Stimulated activated naive CD8-positive, alpha-beta T cell treated with anti-CD3 and anti-CD28 coated beads, Interleukin-15, Interleukin-2, amounts not matched to agents 100 ng/mL and 50 ng/mL, for 24 hours (primary cell): Measurements from ENCODE around the gene MIER3.
A peak's percentile ranks its signal among the peaks of the same experiment; 100 is the strongest.
"Not testable (repeated sequence)": the region's sequence is repeated elsewhere in the genome, so short reads cannot be mapped to it uniquely, and the experiment has no call there.

Experiments used
- H3K27ac Mint-ChIP-seq: one replicate; pipeline ENCODE4 v1.8.0; 2021; ENCODE audit warnings: mild to moderate bottlenecking, mixed read lengths
- H3K27me3 Mint-ChIP-seq: one replicate; pipeline ENCODE4 v1.8.0; 2021; ENCODE audit warnings: mixed read lengths
- H3K36me3 Mint-ChIP-seq: one replicate; pipeline ENCODE4 v1.8.0; 2021; ENCODE audit warnings: low read depth, mixed read lengths
- H3K4me1 Mint-ChIP-seq: one replicate; pipeline ENCODE4 v1.8.0; 2021; ENCODE audit warnings: low read depth, mixed read lengths
- H3K4me3 Mint-ChIP-seq: one replicate; pipeline ENCODE4 v1.8.0; 2021; ENCODE audit warnings: mild to moderate bottlenecking, mixed read lengths
- H3K9me3 Mint-ChIP-seq: one replicate; pipeline ENCODE4 v1.8.0; 2021; ENCODE audit warnings: mixed read lengths

Gene MIER3, protein sequence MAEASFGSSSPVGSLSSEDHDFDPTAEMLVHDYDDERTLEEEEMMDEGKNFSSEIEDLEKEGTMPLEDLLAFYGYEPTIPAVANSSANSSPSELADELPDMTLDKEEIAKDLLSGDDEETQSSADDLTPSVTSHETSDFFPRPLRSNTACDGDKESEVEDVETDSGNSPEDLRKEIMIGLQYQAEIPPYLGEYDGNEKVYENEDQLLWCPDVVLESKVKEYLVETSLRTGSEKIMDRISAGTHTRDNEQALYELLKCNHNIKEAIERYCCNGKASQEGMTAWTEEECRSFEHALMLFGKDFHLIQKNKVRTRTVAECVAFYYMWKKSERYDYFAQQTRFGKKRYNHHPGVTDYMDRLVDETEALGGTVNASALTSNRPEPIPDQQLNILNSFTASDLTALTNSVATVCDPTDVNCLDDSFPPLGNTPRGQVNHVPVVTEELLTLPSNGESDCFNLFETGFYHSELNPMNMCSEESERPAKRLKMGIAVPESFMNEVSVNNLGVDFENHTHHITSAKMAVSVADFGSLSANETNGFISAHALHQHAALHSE

DNA sequence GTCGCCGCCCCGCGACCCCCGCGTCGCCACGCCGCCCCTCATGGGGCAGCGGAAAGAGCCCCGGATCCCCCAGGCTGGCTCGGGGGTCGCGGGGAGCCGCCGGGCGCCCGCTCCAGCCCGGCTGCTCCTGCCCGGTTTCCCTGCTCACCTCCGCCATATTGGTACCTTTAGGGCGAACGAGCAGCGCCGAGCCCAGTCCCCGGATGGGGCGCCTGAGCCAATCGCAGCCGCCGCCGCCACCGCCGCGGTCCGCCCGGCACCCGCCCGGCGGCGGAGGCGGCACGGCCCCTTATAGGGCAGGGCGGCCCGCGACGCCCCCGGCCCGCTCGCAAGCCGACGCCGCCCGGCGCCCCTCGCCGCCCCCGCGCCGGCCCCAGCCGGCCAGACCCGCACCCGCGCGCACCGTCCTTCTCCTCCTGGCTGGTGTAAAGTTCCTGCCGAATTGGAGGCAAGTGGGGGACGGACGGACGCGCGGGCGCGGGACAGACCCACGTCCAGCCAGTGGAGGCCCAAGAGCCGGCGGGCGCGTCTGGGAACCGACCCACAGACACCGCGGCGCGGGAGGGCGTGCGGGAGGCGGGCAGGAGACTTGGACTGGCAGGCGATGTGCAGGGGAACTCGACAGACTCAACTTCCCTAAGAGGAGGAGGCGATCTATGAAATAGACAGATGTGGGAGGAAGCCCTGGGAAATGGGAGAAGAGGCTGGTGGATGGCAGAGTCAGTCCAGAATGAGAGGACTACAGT is at the start of gene MIER3:
TSS of gene MIER3 (minus strand) at position 178 of the 746 bp plus-strand sequence. CDS start at position 157, 21 bp downstream.
- no peaks in the 10 kb centered on the region for H3K9me3 Mint-ChIP-seq
- peaks cover 34% of the 10 kb centered on the region for H3K27me3 Mint-ChIP-seq
- peak within 1 kb of the TSS; percentile 92 for H3K4me3 Mint-ChIP-seq
- peak within 1 kb of the TSS; percentile 78 for H3K27ac Mint-ChIP-seq
- H3K36me3 Mint-ChIP-seq: peaks cover 6% of the 10 kb centered on the region
- H3K4me1 Mint-ChIP-seq: peaks cover 32% of the 10 kb centered on the region

DNA sequence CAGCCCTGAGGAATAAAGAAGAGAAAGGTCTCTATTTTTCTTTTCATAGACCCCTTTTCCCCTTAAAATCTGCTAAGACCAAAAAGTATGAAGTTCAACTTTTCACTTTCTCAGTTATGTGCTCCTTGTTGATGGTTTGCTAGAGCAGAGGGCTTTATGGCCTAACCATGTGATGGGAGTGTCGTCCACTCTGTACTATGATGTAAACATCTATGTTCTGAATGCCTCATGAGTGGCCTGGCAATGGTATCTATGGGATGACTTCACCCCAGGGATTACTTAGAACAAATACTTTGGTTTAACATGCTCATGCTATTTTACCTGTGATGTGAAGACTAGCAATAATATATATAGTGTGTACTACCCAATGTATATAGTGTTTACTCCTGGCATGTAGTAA is 43.7 kb upstream of the MIER3 start:
- Mint-ChIP-seq H3K36me3 (no peaks in the 10 kb centered on the region), H3K4me1 (no peaks in the 10 kb centered on the region), H3K4me3 (no peak overlapping the region), H3K27ac (no peak overlapping the region), H3K9me3 (no peaks in the 10 kb centered on the region), H3K27me3 (peaks cover 7% of the 10 kb centered on the region)

DNA sequence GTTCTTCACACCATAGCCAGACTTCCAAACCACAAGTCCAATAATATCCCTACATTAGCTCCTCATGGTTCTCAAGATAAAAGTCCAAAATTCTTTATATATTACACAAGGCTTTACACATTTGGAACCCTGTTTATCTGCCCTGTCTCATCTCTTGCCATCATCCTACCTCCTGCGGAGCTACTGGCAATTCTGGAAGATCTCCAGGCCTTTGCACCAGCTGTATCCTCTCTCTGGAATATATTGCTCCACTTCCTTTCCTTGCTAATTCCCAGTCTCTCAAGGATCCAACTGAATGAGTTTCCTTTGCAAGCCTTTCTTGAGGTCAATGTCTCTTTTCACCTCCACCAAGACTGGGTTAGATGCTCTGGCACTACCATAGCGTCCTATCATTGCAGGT is 41.3 kb upstream of the MIER3 start:
- Mint-ChIP-seq H3K27me3 (peaks cover 4% of the 10 kb centered on the region), H3K4me1 (no peaks in the 10 kb centered on the region), H3K9me3 (no peaks in the 10 kb centered on the region), H3K27ac (no peak overlapping the region), H3K36me3 (no peaks in the 10 kb centered on the region), H3K4me3 (no peak overlapping the region)

DNA sequence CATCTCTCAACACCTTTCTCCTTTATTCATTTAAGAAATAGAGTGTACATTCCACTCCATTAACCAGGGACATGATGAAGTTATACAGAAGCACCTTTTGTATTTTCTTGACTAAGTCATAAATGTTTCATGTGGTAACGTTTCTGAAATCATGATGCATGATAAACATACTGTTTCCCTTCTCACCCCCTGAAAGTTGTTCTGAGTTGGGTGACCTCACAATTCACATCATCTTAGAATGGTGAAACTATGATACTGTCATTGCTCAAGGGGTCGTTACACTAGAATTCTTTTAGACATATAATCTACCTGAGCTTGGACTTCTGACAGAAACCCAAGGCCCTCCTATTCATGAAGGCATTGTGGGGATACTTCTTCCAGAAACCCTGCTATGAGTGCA is 37.8 kb upstream of the MIER3 start:
- no peaks in the 10 kb centered on the region for H3K9me3 Mint-ChIP-seq
- no peaks in the 10 kb centered on the region for H3K36me3 Mint-ChIP-seq
- H3K4me1 Mint-ChIP-seq: peaks cover 10% of the 10 kb centered on the region
- H3K27ac Mint-ChIP-seq: no peak overlapping the region
- H3K27me3 Mint-ChIP-seq: peaks cover 4% of the 10 kb centered on the region
- no peak overlapping the region for H3K4me3 Mint-ChIP-seq

DNA sequence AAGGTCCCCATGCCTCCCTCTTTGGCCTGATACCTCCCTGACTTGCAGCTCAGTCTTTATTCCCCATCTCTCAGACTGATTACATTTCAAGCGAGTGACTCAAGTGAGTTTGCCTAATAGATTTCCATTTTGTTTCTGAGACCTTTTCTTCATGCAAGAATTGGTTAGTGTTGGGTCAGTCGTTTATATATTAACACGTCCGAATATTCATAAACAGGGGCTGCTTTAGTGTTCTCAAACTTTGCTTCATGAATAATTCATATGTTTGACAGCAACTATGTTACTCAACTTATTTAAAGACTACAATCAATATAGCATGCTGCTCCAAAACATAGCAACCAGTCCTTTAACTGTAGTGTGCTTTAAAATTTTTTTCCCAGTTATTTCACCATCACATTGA is 36.6 kb upstream of the MIER3 start:
- no peaks in the 10 kb centered on the region for H3K36me3 Mint-ChIP-seq
- H3K4me3 Mint-ChIP-seq: no peak overlapping the region
- no peaks in the 10 kb centered on the region for H3K27me3 Mint-ChIP-seq
- peaks cover 22% of the 10 kb centered on the region for H3K4me1 Mint-ChIP-seq
- H3K27ac Mint-ChIP-seq: no peak overlapping the region
- no peaks in the 10 kb centered on the region for H3K9me3 Mint-ChIP-seq

DNA sequence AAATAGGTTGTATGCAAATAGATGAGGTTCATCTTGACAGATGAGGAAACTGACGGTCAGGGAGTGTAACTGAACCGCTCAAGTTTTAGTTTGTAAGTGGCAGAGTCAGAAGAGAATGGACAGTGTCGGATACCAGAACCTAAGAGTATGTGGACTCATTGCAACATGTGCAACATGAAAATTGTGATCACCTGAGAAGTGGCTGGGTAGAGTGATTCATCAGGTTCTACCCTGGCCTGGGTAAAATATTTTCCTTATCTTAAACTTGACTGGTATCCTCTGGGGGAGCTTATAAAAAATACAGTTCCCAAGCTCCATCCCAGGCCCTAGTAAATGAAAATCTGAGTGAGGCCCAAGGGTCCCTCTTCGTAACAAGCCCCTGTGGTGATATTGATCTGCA is 35.2 kb upstream of the MIER3 start:
- Mint-ChIP-seq H3K4me3 (no peak overlapping the region), H3K9me3 (no peaks in the 10 kb centered on the region), H3K4me1 (peaks cover 23% of the 10 kb centered on the region), H3K36me3 (no peaks in the 10 kb centered on the region), H3K27ac (no peak overlapping the region), H3K27me3 (no peaks in the 10 kb centered on the region)

DNA sequence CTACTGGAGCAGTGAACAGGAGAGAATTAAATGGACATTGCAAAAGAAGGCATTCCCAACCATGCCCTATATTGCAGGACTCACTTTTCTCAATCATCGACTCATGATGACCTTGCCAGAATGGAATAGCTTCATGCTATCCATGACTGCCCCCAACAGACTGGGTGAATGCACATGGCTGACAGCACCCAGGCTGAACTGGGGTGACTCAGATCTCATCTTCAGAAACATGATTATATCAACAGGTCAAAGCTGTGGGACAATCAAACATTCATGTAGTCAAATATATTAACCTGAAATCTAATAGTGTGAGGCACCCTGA is 34.7 kb upstream of the MIER3 start:
- Mint-ChIP-seq H3K4me1 (peaks cover 23% of the 10 kb centered on the region), H3K36me3 (no peaks in the 10 kb centered on the region), H3K4me3 (no peak overlapping the region), H3K27ac (no peak overlapping the region), H3K9me3 (no peaks in the 10 kb centered on the region), H3K27me3 (no peaks in the 10 kb centered on the region)

DNA sequence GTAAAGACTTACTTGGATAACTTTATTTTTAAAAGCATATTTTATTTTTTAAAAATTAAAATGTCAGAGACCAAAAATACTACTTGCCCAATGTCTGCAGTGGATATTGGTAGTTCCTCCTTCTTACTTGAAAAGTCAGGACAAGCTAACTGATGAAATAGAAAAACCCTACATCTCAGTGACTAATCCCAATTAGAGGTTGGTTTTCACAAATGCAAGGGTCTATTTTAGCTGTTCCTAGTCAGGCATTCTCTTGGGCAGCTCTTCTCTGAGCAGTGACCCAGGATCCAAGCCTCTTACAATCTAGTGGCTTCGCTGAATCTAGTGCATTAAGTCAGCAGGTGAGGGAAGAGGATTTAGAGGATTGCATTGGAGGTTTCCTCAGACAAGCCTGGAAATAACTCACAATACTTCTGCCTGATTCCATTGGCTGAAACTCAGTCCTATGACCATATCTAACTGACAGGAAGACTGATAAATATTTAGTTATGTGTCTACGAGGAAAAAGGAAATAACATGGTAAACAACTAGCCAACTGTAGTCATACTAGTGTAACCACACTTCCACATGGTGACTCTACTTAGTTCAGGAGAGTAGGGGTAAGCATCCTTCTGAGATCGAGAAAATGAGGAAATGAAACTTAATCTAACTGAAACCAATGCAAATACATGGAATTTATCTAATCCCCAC is 34.2 kb upstream of the MIER3 start:
- Mint-ChIP-seq H3K4me1 (peaks cover 23% of the 10 kb centered on the region), H3K4me3 (no peak overlapping the region), H3K9me3 (no peaks in the 10 kb centered on the region), H3K27ac (no peak overlapping the region), H3K36me3 (no peaks in the 10 kb centered on the region), H3K27me3 (no peaks in the 10 kb centered on the region)

DNA sequence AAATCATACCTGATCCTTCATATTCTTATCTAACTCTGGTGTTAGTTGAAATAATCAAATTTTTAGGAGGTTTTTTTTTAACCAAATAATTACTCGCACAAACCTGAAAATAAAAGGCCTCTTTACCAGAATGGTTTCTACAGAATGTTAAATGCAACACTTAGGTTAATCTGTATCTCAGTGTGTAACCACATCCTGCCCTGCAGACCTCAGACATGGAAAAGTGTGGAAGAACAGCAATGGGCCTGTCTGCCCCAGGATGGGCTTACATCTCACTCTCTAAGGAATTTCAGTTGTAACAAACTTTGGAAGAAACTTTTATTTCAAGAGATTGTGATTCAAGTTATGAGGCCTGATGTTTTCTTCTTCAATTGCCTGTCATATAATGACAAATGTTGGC is 32.5 kb upstream of the MIER3 start:
- Mint-ChIP-seq H3K4me3 (peak overlapping the region; percentile 35), H3K9me3 (no peaks in the 10 kb centered on the region), H3K4me1 (peaks cover 23% of the 10 kb centered on the region), H3K27ac (no peak overlapping the region), H3K36me3 (no peaks in the 10 kb centered on the region), H3K27me3 (peaks cover 5% of the 10 kb centered on the region)

DNA sequence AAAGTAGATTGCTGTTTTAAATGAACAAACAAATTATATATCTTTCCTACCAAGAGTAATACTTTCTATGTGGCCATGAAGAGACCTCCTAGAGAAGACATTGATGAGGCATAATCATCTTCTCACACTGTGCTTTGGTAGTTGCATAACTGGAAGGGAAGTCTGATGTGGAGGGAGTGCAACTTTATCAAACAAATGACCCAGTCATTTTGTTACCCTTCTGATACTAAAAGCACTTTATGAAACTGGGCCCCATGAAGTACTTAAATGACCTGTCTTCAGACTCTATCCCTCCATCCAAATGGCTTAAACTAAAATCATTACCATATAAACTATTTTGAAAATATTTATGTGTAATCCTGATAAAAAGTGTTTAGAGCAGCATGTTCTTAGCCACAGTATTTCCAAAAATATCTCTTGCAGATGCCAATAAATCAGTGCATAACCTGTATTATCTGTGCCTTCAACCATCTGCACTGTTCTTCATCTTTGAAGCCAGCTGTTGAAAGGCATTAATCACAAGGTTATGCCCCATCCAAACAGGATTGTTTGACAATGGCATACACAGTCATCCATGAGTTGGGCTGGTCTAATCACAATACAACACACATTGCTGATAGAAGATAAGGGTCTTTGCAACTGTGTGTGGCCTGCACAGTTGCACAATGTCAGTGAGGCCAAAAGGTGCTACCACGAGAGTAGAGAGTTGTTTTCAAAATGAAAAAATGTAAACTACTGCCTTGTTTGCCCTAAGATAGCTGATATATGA is 31.9 kb upstream of the MIER3 start:
- Mint-ChIP-seq H3K27ac (no peak overlapping the region), H3K36me3 (no peaks in the 10 kb centered on the region)

DNA sequence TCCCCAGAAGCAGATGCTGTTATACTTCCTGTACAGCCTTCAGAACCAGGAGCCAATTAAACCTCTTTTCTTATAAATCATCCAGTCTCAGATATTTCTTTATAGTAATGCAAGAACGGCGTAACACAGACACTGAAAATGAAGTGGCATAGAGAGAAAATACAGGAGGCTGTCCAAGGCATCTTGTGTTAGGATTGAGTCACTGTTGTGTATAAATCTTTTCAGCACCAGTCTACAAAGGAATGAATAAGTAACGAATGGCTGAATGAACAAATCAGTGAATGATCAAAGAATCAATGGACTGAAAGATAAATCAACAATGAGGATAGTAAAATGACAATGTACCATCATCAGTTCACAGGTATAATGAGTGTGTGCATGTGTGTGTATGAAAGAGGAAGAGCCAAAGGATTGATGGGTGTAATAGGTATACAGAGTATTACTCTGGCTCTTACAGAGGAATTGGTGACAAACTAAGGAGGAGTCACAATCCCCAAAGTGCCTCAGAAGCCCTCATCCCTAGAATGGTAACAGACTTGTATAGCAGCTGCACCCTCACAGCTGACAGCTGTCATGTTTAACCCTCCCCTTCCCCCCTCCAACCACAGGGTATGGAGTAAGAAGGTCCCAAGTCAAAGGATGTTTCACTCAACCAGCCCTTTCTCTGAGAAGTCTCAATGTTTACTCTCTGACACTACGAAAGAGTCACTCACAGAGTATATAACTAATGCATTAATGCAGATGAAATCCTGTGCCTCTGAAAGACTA is 29.8 kb upstream of the MIER3 start:
- Mint-ChIP-seq H3K27ac (no peak overlapping the region), H3K36me3 (no peaks in the 10 kb centered on the region), H3K27me3 (peaks cover 5% of the 10 kb centered on the region), H3K4me3 (no peak overlapping the region), H3K9me3 (no peaks in the 10 kb centered on the region), H3K4me1 (peaks cover 23% of the 10 kb centered on the region)

More for the DNA sequence above, 31.9 kb upstream of the MIER3 start:
- H3K9me3 Mint-ChIP-seq: no peaks in the 10 kb centered on the region
- H3K4me1 Mint-ChIP-seq: peaks cover 23% of the 10 kb centered on the region
- peaks cover 5% of the 10 kb centered on the region for H3K27me3 Mint-ChIP-seq
- H3K4me3 Mint-ChIP-seq: no peak overlapping the region

DNA sequence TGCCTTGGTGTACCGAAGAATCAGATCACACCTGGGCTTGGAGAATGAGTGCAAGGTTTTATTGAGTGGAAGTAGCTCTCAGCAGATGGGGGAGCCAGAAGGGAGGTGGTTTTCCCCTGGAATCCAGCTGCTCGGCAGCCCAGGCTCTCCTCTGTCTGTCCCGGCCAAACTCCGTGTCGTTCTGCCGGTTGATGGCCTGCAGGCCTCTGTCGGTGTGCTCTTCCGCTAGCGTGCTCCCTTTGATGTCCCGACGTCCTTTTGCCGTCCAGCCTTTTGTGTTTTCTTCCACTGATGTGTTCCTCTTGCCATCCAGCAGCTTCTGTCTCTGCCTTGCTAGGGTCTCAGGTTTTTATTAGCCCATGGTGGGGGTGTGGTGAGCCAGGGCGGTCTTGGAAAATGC is 28.0 kb upstream of the MIER3 start:
- H3K27me3 Mint-ChIP-seq: peaks cover 10% of the 10 kb centered on the region
- H3K27ac Mint-ChIP-seq: no peak overlapping the region
- peaks cover 14% of the 10 kb centered on the region for H3K4me1 Mint-ChIP-seq
- no peaks in the 10 kb centered on the region for H3K36me3 Mint-ChIP-seq
- H3K9me3 Mint-ChIP-seq: no peaks in the 10 kb centered on the region
- H3K4me3 Mint-ChIP-seq: no peak overlapping the region

DNA sequence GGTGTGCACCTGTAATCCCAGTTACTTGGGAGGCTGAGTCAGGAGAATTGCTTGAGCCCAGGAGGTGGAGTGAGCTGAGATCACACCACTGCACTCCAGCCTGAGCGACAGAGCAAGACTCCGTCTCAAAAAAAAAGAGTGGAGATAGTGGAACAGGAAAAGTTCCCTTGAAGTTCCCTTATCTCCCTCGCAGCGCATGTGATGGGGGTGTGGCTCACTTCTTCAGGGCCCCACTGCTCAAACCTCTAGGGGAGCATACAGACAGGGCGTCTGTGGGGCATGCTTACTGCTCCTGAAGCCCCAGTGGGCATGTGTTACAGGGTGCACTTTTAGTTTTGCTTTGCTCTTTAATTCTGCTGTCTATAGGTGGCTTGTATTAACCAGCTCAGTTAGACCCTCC is 27.6 kb upstream of the MIER3 start:
- not testable (repeated sequence) for H3K4me3 Mint-ChIP-seq, H3K27me3 Mint-ChIP-seq, H3K36me3 Mint-ChIP-seq, H3K27ac Mint-ChIP-seq, H3K9me3 Mint-ChIP-seq
- peaks cover 11% of the 10 kb centered on the region for H3K4me1 Mint-ChIP-seq

DNA sequence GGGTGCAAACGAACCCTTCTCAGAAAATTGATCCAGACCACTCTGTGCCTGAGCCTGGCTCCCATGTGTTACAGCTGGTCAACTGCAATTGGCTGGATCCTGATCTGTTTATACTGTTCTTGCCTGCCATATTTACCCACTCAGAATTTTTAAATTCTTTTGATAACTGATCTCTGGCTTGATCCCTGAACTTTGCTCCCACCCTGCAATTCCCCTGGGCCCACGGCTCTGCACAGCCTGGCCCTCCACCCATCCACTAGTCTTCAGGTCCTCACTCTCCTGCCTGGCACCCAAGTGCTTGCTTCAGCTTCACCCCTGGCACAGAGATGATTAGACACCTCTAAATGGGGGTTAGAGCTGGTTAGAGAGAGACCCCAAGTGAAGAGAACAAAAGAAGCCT is 25.9 kb upstream of the MIER3 start:
- Mint-ChIP-seq H3K27ac (no peak overlapping the region), H3K27me3 (peaks cover 10% of the 10 kb centered on the region), H3K9me3 (no peaks in the 10 kb centered on the region), H3K4me3 (no peak overlapping the region), H3K36me3 (no peaks in the 10 kb centered on the region), H3K4me1 (no peaks in the 10 kb centered on the region)
